ENCODE measurements around the gene SLC38A7.
A peak's percentile ranks its signal among the peaks of the same experiment; 100 is the strongest.

SLC38A7 gene, protein sequence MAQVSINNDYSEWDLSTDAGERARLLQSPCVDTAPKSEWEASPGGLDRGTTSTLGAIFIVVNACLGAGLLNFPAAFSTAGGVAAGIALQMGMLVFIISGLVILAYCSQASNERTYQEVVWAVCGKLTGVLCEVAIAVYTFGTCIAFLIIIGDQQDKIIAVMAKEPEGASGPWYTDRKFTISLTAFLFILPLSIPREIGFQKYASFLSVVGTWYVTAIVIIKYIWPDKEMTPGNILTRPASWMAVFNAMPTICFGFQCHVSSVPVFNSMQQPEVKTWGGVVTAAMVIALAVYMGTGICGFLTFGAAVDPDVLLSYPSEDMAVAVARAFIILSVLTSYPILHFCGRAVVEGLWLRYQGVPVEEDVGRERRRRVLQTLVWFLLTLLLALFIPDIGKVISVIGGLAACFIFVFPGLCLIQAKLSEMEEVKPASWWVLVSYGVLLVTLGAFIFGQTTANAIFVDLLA

DNA sequence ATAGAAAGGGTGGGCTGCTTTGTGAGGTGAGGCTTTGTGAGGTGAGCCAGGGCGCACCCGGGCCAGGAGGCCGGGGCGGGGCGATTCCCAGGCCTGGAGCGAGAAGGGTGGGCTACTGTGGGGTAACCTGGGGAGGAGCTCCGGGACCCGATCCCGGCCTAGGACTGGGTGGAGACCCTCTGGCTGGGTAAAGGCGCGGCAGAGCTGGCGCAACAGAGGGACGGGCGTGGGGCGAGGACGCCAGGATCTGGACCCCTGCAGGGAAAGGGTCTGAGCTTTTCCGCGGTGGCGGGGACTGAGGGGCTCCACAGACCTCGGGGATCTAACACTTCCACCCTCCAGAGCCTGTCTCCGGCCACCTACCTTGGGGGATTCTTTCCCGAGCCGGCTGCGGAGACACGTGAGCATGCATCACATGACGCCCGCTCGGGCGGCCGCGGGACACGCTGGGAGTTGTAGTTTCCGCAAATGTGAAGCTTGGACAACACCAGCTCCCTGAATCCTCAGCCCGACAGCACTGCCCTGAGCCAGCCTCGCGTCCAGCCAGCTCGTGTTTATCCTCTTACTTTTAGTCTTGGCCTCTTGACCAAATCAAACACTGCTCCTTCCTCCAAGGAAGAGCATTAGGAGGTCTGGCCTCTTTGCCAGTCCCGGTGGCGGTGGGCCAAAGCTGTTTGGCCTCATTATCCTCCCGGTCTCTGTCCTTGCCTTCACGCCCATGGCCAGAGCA, at the start of gene SLC38A7:
TSS of gene SLC38A7 (minus strand) at position 417 of the 730 bp plus-strand sequence. CDS start 4,644 bp downstream, outside the sequence.
- H3K27ac ChIP-seq, result 0 out of 2 replicates have a peak within 1 kb of the TSS, but pooled peaks have one; percentile 17
- TF ChIP-seq ZFX (IDR thresholded peaks at IDR 0.05; ENCODE audit: borderline replicate concordance) (no peak), CTCF (IDR thresholded peaks at IDR 0.05) (no peak)

GRCh38 chr16:58733671-58734458, 49.3 kb upstream of the SLC38A7 start, which contains the start of gene GOT2:
Gene GOT2, minus strand, starts transcription at chr16:58734316. Its CDS starts 88 bp downstream, at chr16:58734228.
- H3K27ac ChIP-seq, result peak within 1 kb of the TSS; percentile 64
- peak; percentile 96 for TF ChIP-seq CTCF (IDR thresholded peaks at IDR 0.05)
- TF ChIP-seq ZFX (IDR thresholded peaks at IDR 0.05; ENCODE audit: borderline replicate concordance), result no peak

GRCh38 chr16:58733248-58733670, 48.7 kb upstream of the SLC38A7 start:
- H3K27ac ChIP-seq, result peak overlapping the region; percentile 64
- no peak for TF ChIP-seq ZFX (IDR thresholded peaks at IDR 0.05; ENCODE audit: borderline replicate concordance)

DNA sequence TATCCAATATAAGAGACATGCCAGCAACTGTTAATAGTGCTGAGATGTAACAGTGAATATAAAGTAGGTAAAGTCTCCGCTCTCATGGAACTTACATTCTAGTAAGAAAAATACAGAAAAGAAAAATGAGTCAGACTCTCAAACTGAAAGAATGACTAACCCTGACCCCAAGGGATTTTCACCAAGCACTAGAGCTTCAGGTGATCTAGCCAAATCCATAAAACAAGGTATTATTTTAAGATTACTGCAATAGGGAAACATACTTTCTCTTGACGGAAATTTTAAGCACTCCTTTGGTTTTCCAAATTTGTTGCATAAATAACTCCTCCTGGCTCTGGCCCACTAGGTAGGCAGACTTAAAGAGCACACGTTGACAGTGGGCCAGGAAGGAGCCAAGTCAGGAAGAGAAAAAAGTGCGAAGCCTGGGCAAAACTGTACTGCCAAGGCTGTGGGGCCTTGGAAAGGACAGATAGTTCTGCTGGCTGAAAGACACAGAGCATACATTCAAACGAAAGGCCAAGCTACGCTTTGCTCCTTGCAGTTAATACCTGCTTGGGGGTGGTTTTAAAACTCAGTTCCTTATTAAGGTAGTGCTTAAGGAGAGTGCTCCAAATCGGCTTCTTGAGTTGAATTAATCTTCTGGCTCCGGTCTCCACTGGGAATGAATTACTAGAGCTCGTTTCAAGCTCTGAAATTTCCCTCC, 48.1 kb upstream of the SLC38A7 start:
- peak overlapping the region; percentile 64 for H3K27ac ChIP-seq
- no peak for TF ChIP-seq ZFX (IDR thresholded peaks at IDR 0.05; ENCODE audit: borderline replicate concordance)
- no peak for TF ChIP-seq CTCF (IDR thresholded peaks at IDR 0.05)

GRCh38 chr16:58730724-58731370, 46.3 kb upstream of the SLC38A7 start:
- H3K27ac ChIP-seq, result no peak overlapping the region
- no peak for TF ChIP-seq ZFX (IDR thresholded peaks at IDR 0.05; ENCODE audit: borderline replicate concordance)
- TF ChIP-seq CTCF (IDR thresholded peaks at IDR 0.05), result no peak

DNA sequence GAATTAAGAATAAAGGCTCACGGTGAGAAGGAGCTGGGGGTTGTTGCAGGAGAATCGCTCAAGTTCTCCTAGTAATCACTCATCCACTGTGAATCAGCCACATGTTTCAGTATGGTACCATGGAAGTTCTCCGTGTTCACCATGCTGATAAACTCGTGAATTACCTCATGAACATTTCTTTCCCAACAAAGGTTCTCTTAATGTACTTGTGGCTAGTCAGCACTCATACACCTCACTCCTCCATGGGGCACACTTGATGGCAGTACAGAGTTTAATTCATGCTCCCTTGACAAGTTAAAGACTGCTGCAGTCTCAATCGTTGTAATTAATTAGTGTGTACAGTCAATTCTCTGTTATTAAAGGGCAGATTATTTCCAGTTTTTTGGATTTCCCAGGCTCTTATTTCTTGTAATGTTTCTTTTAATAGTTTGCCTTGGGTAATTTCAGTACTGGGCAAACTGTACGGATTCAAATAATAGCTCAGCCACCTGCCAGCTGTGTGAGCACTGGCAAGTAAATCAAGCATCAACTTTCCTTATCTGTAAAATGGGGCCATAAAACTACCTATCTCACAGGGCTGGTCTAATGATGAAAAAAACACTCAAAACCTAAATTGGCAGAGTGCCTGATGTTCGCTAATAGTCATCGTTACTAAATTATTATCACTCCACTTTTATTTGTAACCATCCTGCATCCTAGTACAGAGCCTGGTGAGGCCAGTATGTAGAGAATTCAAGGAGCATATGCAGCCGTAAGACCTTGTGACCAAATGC, 43.4 kb upstream of the SLC38A7 start:
- no peak overlapping the region for H3K27ac ChIP-seq
- TF ChIP-seq ZFX (IDR thresholded peaks at IDR 0.05; ENCODE audit: borderline replicate concordance) (no peak), CTCF (IDR thresholded peaks at IDR 0.05) (no peak)

Measured in 22Rv1 (cell line).